CD4-positive, CD25-positive, alpha-beta regulatory T cell (primary cell): ENCODE data around the gene APOL4. TPM values are rescaled to one million over a fixed set of nuclear protein-coding genes. Genes with fewer than 3 reads are reported as not detected.
"Not testable (repeated sequence)": the region's sequence is repeated elsewhere in the genome, so short reads cannot be mapped to it uniquely, and the experiment has no call there.

Experiments used
- ATAC-seq, 2 donors: fragments of 150-1000 bp; cut with Tn5 transposase; one replicate each; pipeline ENCODE4 v1.10.0; 2021; ENCODE audit warnings: low read depth in 2 of 2, moderate number of reproducible peaks in 2 of 2, moderate library complexity in 1 of 2
- DNase-seq, 3 donors: peaks; one replicate each; pipeline versions ENCODE4 v3.0.0 to v3.0.0-alpha.2; 2012 to 2022; ENCODE audit warnings: mixed read lengths in 1 of 3
- H3K27ac ChIP-seq: one replicate; pipeline ENCODE4 v1.7.0; 2013; ENCODE audit warnings: mild to moderate bottlenecking, low read length; ENCODE audit not compliant: insufficient read depth, poor library complexity, severe bottlenecking
- H3K27me3 ChIP-seq: one replicate; pipeline ENCODE4 v1.7.0; 2013; ENCODE audit warnings: low read length; ENCODE audit not compliant: control insufficient read depth, insufficient read depth
- H3K36me3 ChIP-seq: one replicate; pipeline ENCODE4 v1.7.0; 2013; ENCODE audit warnings: mild to moderate bottlenecking, low read length, moderate library complexity; ENCODE audit not compliant: control insufficient read depth, insufficient read depth
- H3K4me1 ChIP-seq: 2 replicates; pipeline ENCODE4 v1.7.0; 2013; ENCODE audit warnings: mild to moderate bottlenecking, low read length; ENCODE audit not compliant: insufficient read depth, control insufficient read depth, poor library complexity, severe bottlenecking
- H3K4me3 ChIP-seq: one replicate; pipeline ENCODE4 v1.7.0; 2013; ENCODE audit warnings: low read depth, mild to moderate bottlenecking, low read length, moderate library complexity
- H3K9me3 ChIP-seq, 2 experiments: 1 replicate in 1 of 2; 2 replicates in 1 of 2; pipeline ENCODE4 v1.7.0; 2013; ENCODE audit warnings: low read length in 2 of 2, mild to moderate bottlenecking in 1 of 2, moderate library complexity in 1 of 2; ENCODE audit not compliant: control insufficient read depth in 2 of 2
- H3K27ac Mint-ChIP-seq, 3 donors: one replicate each; pipeline ENCODE4 v1.8.0; 2020 to 2022; ENCODE audit warnings: mild to moderate bottlenecking in 3 of 3, mixed read lengths in 3 of 3, moderate library complexity in 2 of 3
- H3K27me3 Mint-ChIP-seq: one replicate; pipeline ENCODE4 v1.8.0; 2022; ENCODE audit warnings: mild to moderate bottlenecking, mixed read lengths
- H3K36me3 Mint-ChIP-seq: one replicate; pipeline ENCODE4 v1.8.0; 2020; ENCODE audit warnings: mixed read lengths
- H3K4me1 Mint-ChIP-seq, 4 donors: one replicate each; pipeline ENCODE4 v1.8.0; 2020 to 2022; ENCODE audit warnings: mixed read lengths in 4 of 4, mild to moderate bottlenecking in 1 of 4
- H3K4me3 Mint-ChIP-seq, 4 donors: one replicate each; pipeline ENCODE4 v1.8.0; 2020 to 2022; ENCODE audit warnings: mild to moderate bottlenecking in 4 of 4, mixed read lengths in 4 of 4, moderate library complexity in 3 of 4
- H3K9me3 Mint-ChIP-seq, 7 donors: one replicate each; pipeline ENCODE4 v1.8.0; 2020 to 2022; ENCODE audit warnings: mixed read lengths in 7 of 7, mild to moderate bottlenecking in 3 of 7, moderate library complexity in 2 of 7
- polyA plus RNA-seq, 4 donors: library from polyadenylated mRNA; unstranded; fragments of 300-500 nt; fragmentation: Illumina TruSeq; gene quantifications; one replicate each; pipeline ENCODE4 v1.2.3, GENCODE V29; 2021
- total RNA-seq: library from RNA; stranded (reverse); gene quantifications from one replicate; pipeline ENCODE4 v1.2.3, GENCODE V29; 2022

The APOL4 gene, protein sequence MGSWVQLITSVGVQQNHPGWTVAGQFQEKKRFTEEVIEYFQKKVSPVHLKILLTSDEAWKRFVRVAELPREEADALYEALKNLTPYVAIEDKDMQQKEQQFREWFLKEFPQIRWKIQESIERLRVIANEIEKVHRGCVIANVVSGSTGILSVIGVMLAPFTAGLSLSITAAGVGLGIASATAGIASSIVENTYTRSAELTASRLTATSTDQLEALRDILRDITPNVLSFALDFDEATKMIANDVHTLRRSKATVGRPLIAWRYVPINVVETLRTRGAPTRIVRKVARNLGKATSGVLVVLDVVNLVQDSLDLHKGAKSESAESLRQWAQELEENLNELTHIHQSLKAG
- total RNA-seq (not detected), polyA plus RNA-seq (not detected)

DNA sequence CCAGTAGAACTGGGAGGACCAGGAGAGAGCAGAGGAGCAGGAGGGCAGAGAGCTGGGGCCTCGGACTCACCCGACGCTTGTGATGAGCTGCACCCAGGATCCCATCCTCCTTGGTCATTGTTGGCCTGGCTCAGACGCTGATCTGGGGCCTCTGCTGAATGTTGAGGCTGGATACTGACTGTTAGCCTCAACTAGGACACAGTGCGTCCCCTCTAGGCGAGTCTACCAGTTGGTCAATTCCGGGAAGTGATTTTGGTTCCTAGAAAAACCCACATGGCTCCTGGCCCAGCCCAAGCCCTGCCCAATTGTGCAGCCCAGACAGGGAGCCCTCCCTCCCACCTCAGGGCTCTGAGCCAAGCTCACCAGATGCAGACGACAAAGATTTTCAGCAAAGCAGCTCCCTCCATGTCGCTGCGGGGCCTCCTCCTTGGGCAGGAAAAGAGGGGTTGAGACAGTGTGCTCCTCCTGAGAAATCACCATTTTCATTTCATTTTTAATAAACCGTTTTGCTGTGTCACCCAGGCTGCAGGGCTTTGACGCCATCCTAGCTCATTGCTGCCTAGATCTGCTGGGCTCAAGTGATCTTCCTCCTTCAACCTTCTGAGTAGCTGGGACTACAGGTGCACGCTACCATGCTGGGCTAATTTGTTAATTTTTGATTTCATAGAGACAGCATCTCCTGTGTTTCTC, at the start of gene APOL4:
APOL4 (minus strand) TSS at position 180 of the 690 bp plus-strand sequence; CDS start at position 105, 75 bp downstream.
- no peaks in the 10 kb centered on the region for H3K36me3 Mint-ChIP-seq
- Histone ChIP-seq H3K27ac (no peak within 1 kb of the TSS), H3K4me1 (no peaks in the 10 kb centered on the region), H3K9me3 (no peaks in the 10 kb centered on the region), H3K4me3 (no peak within 1 kb of the TSS), H3K36me3 (no peaks in the 10 kb centered on the region), H3K27me3 (no peaks in the 10 kb centered on the region)
- H3K4me3 Mint-ChIP-seq: no peak within 1 kb of the TSS
- peaks cover 0 to 1% (median 0%) of the 10 kb centered on the region in 7 donors for H3K9me3 Mint-ChIP-seq
- DNase-seq: peak in 1 of 3 donors; percentile 23
- ATAC-seq: no peak
- peaks cover 10% of the 10 kb centered on the region for H3K27me3 Mint-ChIP-seq
- peaks cover 0 to 10% (median 4%) of the 10 kb centered on the region in 4 donors for H3K4me1 Mint-ChIP-seq
- no peak within 1 kb of the TSS for H3K27ac Mint-ChIP-seq

DNA sequence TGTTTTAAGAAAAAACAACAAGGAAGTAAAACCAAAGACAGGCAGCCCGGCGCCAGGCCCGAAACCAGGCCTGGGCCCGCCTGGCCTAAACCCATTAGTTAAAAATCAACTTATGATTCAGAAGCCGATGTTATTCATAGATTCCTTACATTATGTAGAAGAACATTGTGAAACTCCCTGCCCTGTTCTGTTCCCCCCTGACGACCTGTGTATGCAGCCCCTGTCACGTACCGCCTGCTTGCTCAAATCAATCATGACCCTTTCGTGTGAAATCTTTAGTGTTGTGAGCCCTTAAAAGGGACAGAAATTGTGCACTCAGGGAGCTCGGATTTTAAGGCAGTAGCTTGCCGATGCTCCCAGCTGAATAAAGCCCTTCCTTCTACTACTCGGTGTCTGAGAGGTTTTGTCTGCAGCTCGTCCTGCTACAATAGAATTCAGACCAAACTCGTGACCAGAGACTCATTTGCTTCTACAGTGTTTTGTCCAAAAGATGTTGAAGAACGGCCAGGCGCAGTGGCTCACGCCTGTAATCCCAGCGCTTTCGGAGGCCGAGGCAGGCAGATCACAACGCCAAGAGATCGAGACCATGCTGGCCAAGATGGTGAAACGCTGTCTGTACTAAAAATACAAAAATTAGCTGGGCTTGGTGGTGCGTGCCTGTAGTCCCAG, 48.8 kb upstream of the APOL4 start:
- not testable (repeated sequence) for H3K4me3 ChIP-seq, H3K27me3 Mint-ChIP-seq, DNase-seq, H3K27ac ChIP-seq, H3K9me3 ChIP-seq, H3K9me3 Mint-ChIP-seq, H3K36me3 ChIP-seq, ATAC-seq, H3K27ac Mint-ChIP-seq, H3K27me3 ChIP-seq
- Mint-ChIP-seq H3K4me3 (peak overlapping the region in 2 of 4 donors; percentile 22 to 74), H3K36me3 (peaks cover 15% of the 10 kb centered on the region), H3K4me1 (peaks cover 0 to 36% (median 22%) of the 10 kb centered on the region in 4 donors)
- H3K4me1 ChIP-seq: peaks cover 30% of the 10 kb centered on the region

DNA sequence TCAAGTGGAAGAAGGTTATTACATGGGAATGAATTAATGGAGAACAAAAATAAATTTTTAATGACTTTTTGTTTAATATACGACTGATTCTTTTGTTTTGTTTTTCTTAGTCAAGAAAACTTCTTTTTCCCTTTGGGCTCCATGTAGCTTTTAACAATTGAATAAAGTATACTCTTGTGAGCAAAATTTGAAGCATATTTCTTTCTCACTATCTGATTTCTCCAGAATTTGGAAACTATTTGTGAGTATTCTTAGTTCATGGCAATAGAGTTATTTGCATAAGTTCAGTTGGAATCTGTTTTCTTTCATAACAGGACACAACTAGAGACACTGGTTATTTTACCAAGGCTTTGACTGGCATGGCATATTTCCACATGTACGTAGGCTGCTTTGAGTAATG, 47.6 kb upstream of the APOL4 start:
- Histone ChIP-seq H3K4me3 (no peak overlapping the region), H3K4me1 (peaks cover 18% of the 10 kb centered on the region), H3K36me3 (no peaks in the 10 kb centered on the region), H3K9me3 (no peaks in the 10 kb centered on the region), H3K27ac (no peak overlapping the region), H3K27me3 (no peaks in the 10 kb centered on the region)
- Mint-ChIP-seq H3K27me3 (no peaks in the 10 kb centered on the region), H3K4me1 (peaks cover 0 to 24% (median 20%) of the 10 kb centered on the region in 4 donors), H3K9me3 (peaks cover 0 to 4% (median 0%) of the 10 kb centered on the region in 7 donors), H3K27ac (no peak overlapping the region), H3K4me3 (peak overlapping the region in 1 of 4 donors; percentile 69), H3K36me3 (peaks cover 11% of the 10 kb centered on the region)
- DNase-seq: no peak
- ATAC-seq: no peak

DNA sequence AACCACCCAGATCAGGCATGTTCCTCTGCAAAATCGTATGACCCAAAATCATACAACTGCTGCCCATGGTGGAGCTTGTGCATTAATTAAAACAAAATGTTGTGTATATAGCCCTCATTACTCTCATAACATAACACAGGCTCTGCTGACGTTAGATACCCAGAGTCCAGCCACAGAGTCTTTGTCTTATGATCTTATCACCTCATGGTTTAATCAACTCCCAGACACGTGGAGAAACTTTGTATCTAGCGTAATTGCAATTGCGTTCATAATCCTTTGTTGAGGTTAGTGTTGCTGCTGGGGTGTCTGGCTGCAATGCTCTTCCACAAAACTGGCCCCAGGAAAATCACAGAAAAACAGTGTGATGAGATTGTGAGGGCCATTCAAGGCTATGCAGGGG, 46.3 kb upstream of the APOL4 start:
- Mint-ChIP-seq H3K27me3 (no peaks in the 10 kb centered on the region), H3K4me3 (no peak overlapping the region), H3K9me3 (peaks cover 0 to 4% (median 1%) of the 10 kb centered on the region in 7 donors), H3K27ac (no peak overlapping the region), H3K4me1 (peaks cover 0 to 12% (median 8%) of the 10 kb centered on the region in 4 donors), H3K36me3 (peaks cover 2% of the 10 kb centered on the region)
- ATAC-seq (no peak), DNase-seq (no peak)
- H3K4me3 ChIP-seq: no peak overlapping the region
- peaks cover 0 to 2% of the 10 kb centered on the region in 2 experiments for H3K9me3 ChIP-seq
- no peaks in the 10 kb centered on the region for H3K36me3 ChIP-seq
- no peaks in the 10 kb centered on the region for H3K27me3 ChIP-seq
- H3K27ac ChIP-seq: no peak overlapping the region
- peaks cover 6% of the 10 kb centered on the region for H3K4me1 ChIP-seq

DNA sequence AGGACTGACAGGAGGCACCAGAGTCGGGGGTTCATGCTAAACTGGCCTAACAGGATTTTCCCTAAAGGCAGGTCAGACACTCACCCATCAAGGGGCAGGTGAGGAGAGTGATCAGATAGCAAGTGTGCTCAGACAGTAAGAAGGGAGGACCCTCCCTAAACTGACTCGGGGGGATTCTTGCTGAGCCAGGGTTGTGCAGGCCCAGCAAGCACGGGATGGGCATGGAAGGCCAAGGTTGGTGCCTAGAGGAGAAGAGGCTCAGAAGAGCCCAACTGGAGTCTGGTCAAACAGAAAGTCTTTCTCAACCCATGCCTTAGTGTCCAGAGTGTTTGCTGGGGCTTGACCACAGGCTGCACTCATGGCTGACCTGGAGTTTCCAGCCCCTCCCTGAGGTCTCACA, 45.1 kb upstream of the APOL4 start:
- peaks cover 0 to under 1% (median 0%) of the 10 kb centered on the region in 4 donors for H3K4me1 Mint-ChIP-seq
- H3K4me3 ChIP-seq: no peak overlapping the region
- H3K9me3 ChIP-seq: peaks cover 0 to 4% of the 10 kb centered on the region in 2 experiments
- ATAC-seq (no peak), DNase-seq (no peak)
- H3K27me3 Mint-ChIP-seq: no peaks in the 10 kb centered on the region
- no peaks in the 10 kb centered on the region for H3K36me3 Mint-ChIP-seq
- no peak overlapping the region for H3K4me3 Mint-ChIP-seq
- no peak overlapping the region for H3K27ac Mint-ChIP-seq
- H3K27me3 ChIP-seq: no peaks in the 10 kb centered on the region
- peaks cover 0 to 12% (median 1%) of the 10 kb centered on the region in 7 donors for H3K9me3 Mint-ChIP-seq
- H3K4me1 ChIP-seq: no peaks in the 10 kb centered on the region
- no peaks in the 10 kb centered on the region for H3K36me3 ChIP-seq
- H3K27ac ChIP-seq: no peak overlapping the region

DNA sequence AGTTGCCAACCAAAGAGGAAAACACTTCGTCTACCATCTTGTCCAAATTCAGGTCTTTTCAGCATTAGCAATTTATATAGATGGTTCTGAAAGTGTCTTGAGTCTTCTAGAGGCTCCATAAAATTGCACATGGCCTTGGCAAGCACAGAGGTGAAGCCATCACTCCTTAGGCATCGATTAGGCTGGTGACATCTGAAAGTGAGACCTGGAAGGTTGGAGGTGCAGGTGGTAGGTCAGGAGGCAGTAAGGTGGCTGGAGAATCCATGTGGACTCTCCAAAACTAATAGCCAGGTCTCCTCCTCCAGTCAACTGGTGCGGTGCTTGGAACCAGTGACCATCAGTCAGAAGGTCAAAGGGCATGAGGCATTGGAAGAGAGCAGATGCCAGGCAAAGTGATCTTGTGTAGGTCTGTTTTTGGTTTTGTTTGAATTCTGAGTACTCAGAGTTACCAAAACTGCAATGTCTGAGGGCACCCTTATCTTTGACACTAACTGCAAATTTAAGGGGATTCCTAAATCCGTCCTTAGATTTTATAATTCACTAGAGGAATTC, 44.3 kb upstream of the APOL4 start:
- H3K9me3 Mint-ChIP-seq: peaks cover 0 to 12% (median 1%) of the 10 kb centered on the region in 7 donors
- H3K36me3 Mint-ChIP-seq: no peaks in the 10 kb centered on the region
- no peak for ATAC-seq
- H3K27ac Mint-ChIP-seq: no peak overlapping the region
- no peak overlapping the region for H3K4me3 Mint-ChIP-seq
- Histone ChIP-seq H3K4me1 (no peaks in the 10 kb centered on the region), H3K4me3 (no peak overlapping the region), H3K27me3 (no peaks in the 10 kb centered on the region), H3K9me3 (peaks cover 0 to 4% of the 10 kb centered on the region in 2 experiments), H3K36me3 (no peaks in the 10 kb centered on the region), H3K27ac (no peak overlapping the region)
- no peaks in the 10 kb centered on the region for H3K27me3 Mint-ChIP-seq
- H3K4me1 Mint-ChIP-seq: no peaks in the 10 kb centered on the region
- no peak for DNase-seq

DNA sequence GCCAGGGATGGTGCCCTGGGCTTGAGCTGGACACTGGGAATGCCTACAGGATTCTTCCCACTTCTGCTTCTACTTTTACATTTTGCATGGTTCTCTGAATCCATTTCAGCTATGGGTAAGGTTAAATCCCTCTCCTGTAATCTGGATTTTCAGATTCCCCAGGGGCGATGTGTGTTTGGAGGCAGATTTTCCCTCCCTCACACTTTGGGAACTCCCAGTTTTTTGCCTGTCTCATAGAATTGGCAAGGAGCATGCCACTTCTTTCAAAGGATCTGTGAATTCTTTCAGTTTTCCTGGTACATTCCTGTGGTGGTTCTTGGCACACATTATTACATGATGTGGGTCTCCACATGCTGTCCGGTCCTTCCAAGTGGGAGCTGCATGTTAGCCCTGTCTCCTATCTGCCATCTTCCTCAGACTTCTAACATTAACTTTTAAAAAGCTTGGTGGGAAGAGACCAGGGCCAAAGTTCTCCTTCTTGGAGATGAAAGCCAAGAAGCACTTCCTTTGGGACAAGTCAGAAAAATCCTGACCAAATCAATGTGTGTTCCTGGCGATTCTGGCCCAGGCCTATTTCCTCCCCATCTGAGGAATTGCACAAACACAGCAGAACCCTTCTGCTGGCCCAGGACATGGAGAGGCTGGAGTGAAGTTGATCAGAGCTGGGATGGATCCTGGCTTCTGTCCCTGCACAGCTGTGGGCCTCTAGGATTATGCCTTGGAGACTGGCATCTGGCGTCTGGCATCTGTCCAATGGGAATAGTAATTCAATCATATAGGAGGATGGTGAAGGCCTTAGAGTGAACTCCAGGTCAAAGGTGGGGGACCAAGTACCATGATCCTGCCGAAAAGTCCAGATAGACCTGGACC, 43.1 kb upstream of the APOL4 start:
- Histone ChIP-seq H3K4me3 (no peak overlapping the region), H3K27me3 (no peaks in the 10 kb centered on the region), H3K4me1 (peaks cover 3% of the 10 kb centered on the region), H3K36me3 (no peaks in the 10 kb centered on the region), H3K27ac (no peak overlapping the region), H3K9me3 (peaks cover 0 to 4% of the 10 kb centered on the region in 2 experiments)
- peaks cover 0 to 12% (median 1%) of the 10 kb centered on the region in 7 donors for H3K9me3 Mint-ChIP-seq
- H3K27ac Mint-ChIP-seq: no peak overlapping the region
- no peaks in the 10 kb centered on the region for H3K36me3 Mint-ChIP-seq
- DNase-seq (no peak), ATAC-seq (no peak)
- peaks cover 0 to 6% (median 2%) of the 10 kb centered on the region in 4 donors for H3K4me1 Mint-ChIP-seq
- no peaks in the 10 kb centered on the region for H3K27me3 Mint-ChIP-seq
- H3K4me3 Mint-ChIP-seq: no peak overlapping the region
